RCC 7860 (cell line): ENCODE data around the gene ZYG11A.
A peak's percentile ranks its signal among the peaks of the same experiment; 100 is the strongest.

Source experiments
- DNase-seq: peaks from one replicate; pipeline ENCODE4 v3.0.0-alpha.2; 2015; ENCODE audit warnings: low spot score
- FAIRE-seq: peaks from 2 replicates; lab custom pipeline; 2012; peaks lifted over from hg19 to GRCh38; lab: Jason Lieb, UNC

Gene ZYG11A

DNA sequence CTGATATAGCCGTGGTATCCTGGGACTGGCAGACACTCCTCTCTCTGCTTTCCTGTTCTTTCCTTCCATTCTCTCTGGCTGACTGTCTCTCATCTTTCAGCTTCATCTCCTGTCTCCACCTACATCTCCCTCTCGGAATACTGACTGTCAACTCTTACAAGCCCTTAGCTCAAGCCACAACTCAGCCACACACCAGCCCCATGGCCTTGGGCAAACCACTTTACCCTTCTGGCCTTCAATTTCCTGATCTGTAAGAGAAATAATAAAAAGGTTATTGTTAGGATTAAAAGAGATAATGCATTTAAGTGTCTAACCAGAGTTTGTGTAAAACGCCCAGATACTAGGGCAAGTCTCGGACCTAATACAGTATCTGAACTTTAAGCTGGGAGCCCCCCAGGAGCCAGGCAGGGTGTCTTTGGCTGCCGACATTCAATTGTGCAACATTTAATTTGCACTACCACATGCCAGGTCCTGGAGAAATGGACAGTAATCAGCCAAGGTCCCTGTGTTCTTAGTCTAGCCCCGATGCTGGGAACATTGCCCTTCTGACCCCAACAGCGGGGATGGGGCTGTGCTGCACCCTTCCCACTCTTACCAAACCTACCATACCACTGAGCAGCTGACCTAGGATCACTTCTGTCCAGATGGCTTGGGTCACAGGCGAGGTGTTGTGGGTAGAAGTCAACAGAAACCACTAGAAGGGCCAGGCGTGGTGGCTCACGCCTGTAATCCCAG, 73.8 kb downstream of the ZYG11A start:
- FAIRE-seq: no peak
- no peak for DNase-seq

DNA sequence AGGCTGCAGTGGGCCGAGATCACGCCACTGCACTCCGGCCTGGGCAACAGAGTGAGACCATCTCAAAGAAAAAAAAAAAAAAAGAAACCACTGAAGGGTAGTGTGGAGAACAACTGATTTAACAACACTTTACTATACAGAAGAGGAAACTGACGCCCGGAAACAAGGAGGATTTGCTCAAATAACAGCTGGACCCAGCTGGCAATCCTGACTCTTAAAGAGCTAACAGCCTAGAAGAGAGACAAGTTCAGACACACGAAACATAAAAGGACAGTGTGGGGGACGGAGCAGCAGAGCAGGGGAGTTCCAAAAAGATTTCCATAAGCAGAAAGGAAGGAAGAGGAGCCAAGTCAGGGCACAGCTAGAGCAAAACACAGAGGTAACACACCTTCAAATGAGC, 74.6 kb downstream of the ZYG11A start:
- no peak for FAIRE-seq

GRCh38 chr1:52917581-52917980, 75.0 kb downstream of the ZYG11A start:
- no peak for FAIRE-seq
- no peak for DNase-seq

More for the DNA sequence above, 74.6 kb downstream of the ZYG11A start:
- no peak for DNase-seq

- no peak for DNase-seq
- FAIRE-seq: no peak
Observed at GRCh38 chr1:52918201-52918600, 75.6 kb downstream of the ZYG11A start.

DNA sequence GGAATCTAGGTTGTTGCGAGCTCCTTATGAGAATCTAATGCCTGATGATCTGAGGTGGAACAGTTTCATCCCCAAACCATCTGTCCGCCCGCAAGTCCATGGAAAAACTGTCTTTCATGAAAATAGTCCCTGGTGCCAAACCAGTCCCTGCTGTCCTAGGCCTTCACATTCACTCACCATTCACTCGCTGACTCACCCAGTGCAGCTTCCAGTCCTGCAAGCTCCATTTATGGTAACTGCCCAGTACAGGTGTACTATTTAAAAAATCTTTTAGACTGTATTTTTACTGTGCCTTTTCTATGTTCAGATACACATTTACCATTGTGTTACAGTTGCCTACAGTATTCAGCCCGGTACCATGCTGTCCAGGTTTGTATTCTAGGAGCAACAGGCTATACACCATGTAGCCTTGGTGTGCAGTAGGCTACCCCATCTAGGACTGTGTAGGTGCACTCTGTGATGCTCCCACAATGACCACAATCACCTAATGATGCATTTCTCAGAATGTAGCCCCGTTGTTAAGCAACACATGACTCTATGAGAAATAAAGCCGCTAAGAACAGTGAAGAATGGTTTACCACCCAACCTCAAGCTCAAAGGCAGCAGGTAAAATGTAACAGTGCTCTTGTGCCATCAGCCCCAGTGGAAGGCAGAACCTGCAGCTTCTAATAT, 76.6 kb downstream of the ZYG11A start:
- DNase-seq (no peak), FAIRE-seq (no peak)

DNA sequence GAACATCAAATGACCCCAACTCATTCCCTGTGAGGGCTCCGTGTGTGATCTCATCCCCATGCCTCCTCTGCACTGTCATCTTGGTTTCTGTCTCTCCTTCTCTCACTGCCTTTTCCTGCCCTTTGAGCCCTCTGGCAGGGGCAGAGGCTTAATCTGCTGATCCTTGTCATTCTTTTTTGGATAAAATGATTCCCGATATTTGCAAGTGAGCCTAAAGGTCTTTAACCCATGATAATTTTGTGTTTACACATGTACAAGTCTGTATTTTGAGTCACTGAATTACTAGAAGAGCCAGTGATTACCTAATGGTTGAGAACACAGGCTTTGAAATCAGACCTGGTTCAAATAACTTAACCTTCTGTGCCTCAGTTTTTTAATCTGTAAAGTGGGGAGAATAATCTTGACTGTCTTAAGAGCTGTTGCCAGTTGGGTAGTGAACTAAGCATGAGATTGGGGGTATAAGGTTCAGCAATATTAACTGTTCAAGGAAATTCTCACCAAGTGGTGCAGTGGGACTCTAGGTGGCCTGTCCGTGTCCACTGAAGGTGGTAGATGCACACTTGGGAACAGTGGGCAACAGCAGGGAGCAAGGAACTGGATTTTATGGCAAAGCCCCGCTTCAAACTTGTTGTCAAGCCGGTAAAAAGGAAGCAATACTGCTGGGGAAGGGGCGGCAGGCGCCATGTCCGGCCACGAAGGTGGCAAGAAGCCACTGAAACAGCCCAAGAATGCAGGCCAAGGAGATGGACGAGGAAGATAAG, 77.3 kb downstream of the ZYG11A start:
- no peak for DNase-seq

DNA sequence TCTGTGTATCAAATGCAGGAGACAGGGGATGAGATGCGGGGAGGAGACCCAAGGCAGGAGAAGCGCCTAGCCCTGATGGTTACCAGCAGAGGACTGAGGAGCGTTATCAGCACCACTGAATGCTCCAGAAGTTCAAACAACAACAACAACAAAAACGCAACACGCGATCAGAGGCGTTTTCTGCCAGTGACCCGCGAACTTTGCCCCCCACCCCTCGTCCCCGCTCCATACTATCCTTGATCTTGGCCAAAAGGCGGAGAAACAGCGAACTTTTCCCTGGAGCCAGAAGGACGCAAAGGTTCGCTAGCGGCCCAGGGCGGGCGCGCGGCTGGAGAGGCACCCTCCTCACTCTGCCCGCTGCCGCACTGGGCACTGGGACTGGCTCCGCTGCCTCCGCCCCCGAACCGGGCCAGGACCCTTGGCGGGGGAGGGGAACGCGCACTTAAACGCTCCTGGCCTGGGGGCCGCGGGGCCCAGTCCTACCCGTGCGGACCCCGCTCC, 78.3 kb downstream of the ZYG11A start:
- FAIRE-seq: no peak
- no peak for DNase-seq

More for the DNA sequence above, 77.3 kb downstream of the ZYG11A start:
- no peak for FAIRE-seq

DNA sequence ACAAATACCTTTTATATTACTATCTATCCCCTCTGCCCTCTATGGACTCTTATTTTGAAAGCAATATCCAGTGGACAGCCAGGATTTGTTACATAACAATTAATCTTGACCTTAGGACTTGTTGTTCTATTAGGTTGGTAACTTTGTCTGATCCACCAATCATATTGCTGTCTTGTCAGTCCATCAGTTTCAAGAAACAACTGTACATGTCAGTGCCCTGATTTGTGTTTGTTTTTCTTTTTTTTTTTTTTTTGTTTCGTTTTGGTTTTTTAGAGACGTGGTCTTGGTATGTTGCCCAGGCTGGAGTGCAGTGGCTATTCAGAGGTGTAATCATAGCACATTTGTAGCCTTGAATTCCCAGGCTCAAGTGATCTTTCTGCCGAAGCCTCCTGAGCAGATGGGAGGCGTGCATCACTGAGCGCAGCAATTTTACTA, 83.0 kb downstream of the ZYG11A start:
- DNase-seq (no peak), FAIRE-seq (no peak)

DNA sequence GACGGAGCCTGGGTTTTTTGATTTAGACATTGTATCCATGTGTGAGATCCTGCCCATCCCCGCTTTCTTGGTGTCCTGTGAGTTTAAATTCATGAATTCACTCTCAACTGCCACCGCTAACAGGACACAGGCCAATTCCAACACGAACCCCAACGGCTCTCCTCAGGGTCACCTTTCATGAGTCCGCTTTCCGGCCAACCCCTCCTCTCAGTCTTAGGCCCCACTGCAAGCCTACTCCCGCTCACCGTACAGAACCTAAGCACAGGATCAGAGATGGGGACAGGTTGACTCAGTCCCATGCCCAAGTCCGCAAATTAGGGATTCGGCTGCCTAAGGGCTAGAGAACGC, 84.3 kb downstream of the ZYG11A start:
- DNase-seq (no peak), FAIRE-seq (no peak)

- FAIRE-seq: no peak
- DNase-seq: peak; percentile 25
Observed at GRCh38 chr1:52927212-52928014, 84.9 kb downstream of the ZYG11A start, which contains the start of gene SCP2. TSS of gene SCP2 (plus strand) at chr1:52927276. CDS start at chr1:52927397, 121 bp downstream.

GRCh38 chr1:52928015-52928404, 85.5 kb downstream of the ZYG11A start:
- no peak for DNase-seq
- no peak for FAIRE-seq

DNA sequence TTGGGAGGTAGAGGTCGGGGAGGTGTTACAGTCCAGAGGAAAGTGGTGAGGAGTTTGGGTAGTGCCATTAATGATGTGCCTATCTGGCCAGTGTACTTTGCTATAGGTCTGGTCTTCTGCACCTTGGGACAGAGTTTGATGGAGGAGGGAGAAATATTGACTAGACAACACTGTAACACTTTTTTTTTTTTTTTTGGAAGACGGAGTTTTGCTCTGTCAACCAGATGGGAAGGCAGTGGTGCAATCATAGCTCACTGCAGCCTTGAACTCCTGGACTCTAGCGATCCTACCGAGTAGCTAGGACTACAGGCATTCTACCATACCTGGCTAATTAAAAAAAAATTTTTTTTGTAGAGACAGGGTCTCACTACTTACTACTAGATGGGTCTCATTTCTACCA, 86.5 kb downstream of the ZYG11A start:
- FAIRE-seq (no peak), DNase-seq (no peak)

- no peak for DNase-seq
- FAIRE-seq: no peak
Observed at GRCh38 chr1:52937433-52938182, 95.0 kb downstream of the ZYG11A start.

DNA sequence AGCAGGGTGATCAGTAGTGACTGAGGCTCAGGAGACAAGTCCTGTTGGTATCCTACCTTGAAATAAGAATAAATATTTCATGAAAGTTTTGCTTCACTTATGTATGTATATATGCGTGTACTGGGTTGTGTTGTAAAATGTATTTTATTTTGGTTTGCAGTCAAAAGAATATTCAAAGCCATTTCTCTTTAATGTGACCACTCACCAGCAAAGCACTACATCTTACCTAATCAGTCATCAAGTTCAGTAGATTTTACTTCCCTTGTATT, 95.6 kb downstream of the ZYG11A start:
- no peak for DNase-seq
- no peak for FAIRE-seq

DNA sequence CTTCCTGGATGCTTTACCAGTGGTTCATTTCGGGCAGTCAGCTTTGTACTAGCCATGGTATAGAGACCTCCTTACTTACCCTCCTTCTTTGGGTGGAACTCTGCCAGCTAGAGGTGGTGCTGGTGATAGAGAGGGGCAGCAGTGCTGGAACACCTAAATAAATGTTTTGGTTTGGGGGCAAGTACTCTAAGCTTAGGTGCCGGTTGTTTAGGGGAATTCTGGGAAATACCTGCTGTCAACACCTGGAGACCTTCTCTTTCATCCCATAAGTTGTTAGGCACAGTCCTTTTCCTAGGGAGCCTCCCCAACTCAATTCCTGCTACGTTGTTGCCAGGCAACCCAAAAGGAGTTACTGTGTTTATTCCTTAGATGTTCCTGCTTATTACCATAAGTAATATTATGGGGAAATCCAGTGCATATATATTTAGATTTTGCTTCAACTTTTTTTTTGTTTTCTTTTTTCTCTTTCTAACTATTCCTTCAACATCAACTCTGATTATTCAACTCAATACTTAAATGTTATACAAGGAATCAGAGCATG, 101.4 kb downstream of the ZYG11A start:
- FAIRE-seq: no peak
- no peak for DNase-seq

GRCh38 chr1:52944566-52944965, 102.0 kb downstream of the ZYG11A start:
- no peak for FAIRE-seq
- DNase-seq: no peak
